Astrocyte of the spinal cord (primary cell): ENCODE results near the gene MTAP.
A peak's percentile ranks its signal among the peaks of the same experiment; 100 is the strongest.

Experiments
- DNase-seq: peaks from one replicate; pipeline ENCODE4 v3.0.0; 2011; ENCODE audit warnings: low read depth, low spot score
- H3K4me3 ChIP-seq: 2 replicates; pipeline ENCODE4 v1.5.1; 2011; ENCODE audit warnings: low read depth, mild to moderate bottlenecking, low read length, moderate library complexity
- CTCF ChIP-seq: IDR thresholded peaks from 2 replicates; pipeline ENCODE4 v1.5.1; 2012; ENCODE audit warnings: low read depth, mild to moderate bottlenecking, low read length, inconsistent platforms
- in situ Hi-C: cut with HindIII; loops from 2 replicates; pipeline ENCODE4 v1.10.0; 2017; ENCODE audit warnings: low sequenced_read_pairs

The MTAP gene

GRCh38 chr9:21815643-21816042, 13.2 kb downstream of the MTAP start:
- in situ Hi-C loops, result loop anchor here (10.0 to 25.0 kb wide), 3 partner anchors 189 to 422 kb away; partner anchors contain the start of gene CDKN2B
- H3K4me3 ChIP-seq, result no peak overlapping the region
- TF ChIP-seq CTCF, result no peak
- no peak for DNase-seq

- no peak for TF ChIP-seq CTCF
- no peak for DNase-seq
- H3K4me3 ChIP-seq, result no peak overlapping the region
- in situ Hi-C loops, result loop anchor here (10.0 to 25.0 kb wide), 3 partner anchors 188 to 420 kb away; partner anchors contain the start of gene CDKN2B
Measured at GRCh38 chr9:21817176-21817575, 14.7 kb downstream of the MTAP start.

DNA sequence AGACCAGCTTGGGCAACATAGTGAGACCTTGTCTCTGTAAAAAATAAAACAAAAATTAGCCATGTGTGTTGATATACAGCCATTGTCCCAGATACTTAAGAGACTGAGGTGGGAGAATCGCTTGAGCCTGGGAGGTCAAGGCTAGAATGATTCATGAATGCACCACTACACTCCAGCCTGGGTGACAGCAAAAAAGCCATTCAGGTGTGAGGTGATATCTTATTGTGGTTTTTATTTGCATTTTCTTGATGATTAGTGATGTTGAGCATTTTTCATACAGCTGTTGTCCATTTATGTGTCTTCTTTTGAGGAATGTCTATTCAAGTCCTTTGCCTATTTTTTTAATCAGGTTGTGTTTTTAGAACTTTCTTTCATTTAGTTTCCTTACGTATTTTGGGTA, 23.2 kb downstream of the MTAP start:
- no peak for TF ChIP-seq CTCF

DNA sequence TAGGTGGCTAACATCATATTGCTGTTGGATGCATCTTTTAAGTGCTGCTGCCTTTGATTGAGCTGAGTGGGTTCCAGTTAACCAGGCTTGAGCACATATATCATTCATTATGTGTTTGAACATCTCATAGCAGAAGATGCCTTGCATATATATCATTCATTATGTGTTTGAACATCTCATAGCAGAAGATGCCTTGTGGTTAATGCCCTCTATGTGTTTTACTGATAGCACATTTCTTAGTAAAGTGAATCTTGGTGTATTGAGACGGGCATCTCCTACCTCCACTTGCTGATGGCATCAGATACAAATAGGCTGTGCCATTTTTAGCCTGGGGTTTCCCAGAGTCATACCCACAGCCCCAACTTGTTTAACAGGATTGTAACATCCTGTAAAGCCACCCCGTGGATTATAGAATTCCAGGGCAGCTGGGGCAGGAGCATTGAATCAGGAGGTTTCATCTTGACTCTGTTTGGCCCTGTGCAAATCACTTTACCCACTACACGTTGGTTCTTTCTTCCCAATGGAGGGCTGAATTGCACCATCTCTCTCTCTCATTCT, 26.5 kb downstream of the MTAP start:
- in situ Hi-C loops, result no loop called here
- H3K4me3 ChIP-seq, result no peak overlapping the region
- DNase-seq, result no peak
- no peak for TF ChIP-seq CTCF

More for the DNA sequence above, 23.2 kb downstream of the MTAP start:
- no peak for DNase-seq
- no peak overlapping the region for H3K4me3 ChIP-seq
- in situ Hi-C loops, result no loop called here

GRCh38 chr9:21830589-21830988, 28.2 kb downstream of the MTAP start:
- no peak for TF ChIP-seq CTCF
- in situ Hi-C loops, result no loop called here
- H3K4me3 ChIP-seq, result no peak overlapping the region
- peak; percentile 44 for DNase-seq

GRCh38 chr9:21831841-21832509, 29.5 kb downstream of the MTAP start:
- no peak for TF ChIP-seq CTCF
- in situ Hi-C loops, result no loop called here
- DNase-seq, result peak; percentile 93
- no peak overlapping the region for H3K4me3 ChIP-seq
